IPS-20b (cell line): ENCODE measurements around the gene TMEM202.
"Not testable (repeated sequence)": the region's sequence is repeated elsewhere in the genome, so short reads cannot be mapped to it uniquely, and the experiment has no call there.

Experiments
- H3K27ac ChIP-seq: one replicate; pipeline ENCODE4 v1.5.1; 2013; ENCODE audit warnings: low read length
- H3K27me3 ChIP-seq: 2 replicates; pipeline ENCODE4 v1.6.1; 2013; ENCODE audit warnings: mild to moderate bottlenecking, low read length, inconsistent platforms; ENCODE audit not compliant: insufficient read depth
- H3K36me3 ChIP-seq: 2 replicates; pipeline ENCODE4 v1.6.1; 2013; ENCODE audit warnings: low read depth, mild to moderate bottlenecking, inconsistent platforms, low read length, moderate library complexity; ENCODE audit not compliant: insufficient read depth
- H3K4me1 ChIP-seq: 2 replicates; pipeline ENCODE4 v1.6.1; 2013; ENCODE audit warnings: mild to moderate bottlenecking, control low read depth, inconsistent platforms, low read length, moderate library complexity; ENCODE audit not compliant: insufficient read depth
- H3K4me3 ChIP-seq: 2 replicates; pipeline ENCODE4 v1.5.1; 2013; ENCODE audit warnings: mild to moderate bottlenecking, low read length, inconsistent platforms
- H3K9ac ChIP-seq: 2 replicates; pipeline ENCODE4 v1.6.1; 2013; ENCODE audit warnings: low read depth, mild to moderate bottlenecking, inconsistent platforms, low read length, moderate library complexity
- H3K9me3 ChIP-seq: 2 replicates; pipeline ENCODE4 v1.6.1; 2013; ENCODE audit warnings: mild to moderate bottlenecking, low read depth, low read length, inconsistent platforms; ENCODE audit not compliant: insufficient read depth

The TMEM202 gene

DNA sequence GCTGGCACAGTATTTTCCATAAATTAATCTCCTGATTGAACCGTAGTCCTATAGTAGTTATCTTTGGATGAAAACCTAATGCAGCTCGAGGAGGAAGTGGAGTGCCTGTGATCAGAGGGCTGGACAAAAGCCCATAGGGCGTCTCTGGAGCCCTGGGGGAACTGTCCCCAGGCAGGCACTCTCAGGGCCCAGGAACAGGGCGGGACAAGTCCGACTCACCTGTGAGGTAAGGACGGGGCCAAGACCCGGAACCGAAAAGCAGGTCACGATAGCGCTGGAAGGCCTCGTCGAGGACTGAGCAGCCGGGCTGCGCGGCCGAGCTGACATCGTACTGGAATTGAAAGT is 22.6 kb upstream of the TMEM202 start:
- Histone ChIP-seq H3K36me3 (no peaks in the 10 kb centered on the region), H3K27me3 (peaks cover 5% of the 10 kb centered on the region; the same call in 1 of the 2 replicates), H3K4me1 (no peaks in the 10 kb centered on the region; the same call in 1 of the 2 replicates), H3K9ac (peak overlapping the region; percentile 97), H3K27ac (no peak overlapping the region), H3K9me3 (no peaks in the 10 kb centered on the region), H3K4me3 (peak overlapping the region; percentile 87)

GRCh38 chr15:72375846-72376581 is 22.1 kb upstream of the TMEM202 start, which contains the start of gene HEXA:
Gene HEXA, minus strand, starts transcription at chr15:72376014. Its CDS starts 42 bp downstream, at chr15:72375972.
- Histone ChIP-seq H3K27me3 (peaks cover 10% of the 10 kb centered on the region; the same call in 1 of the 2 replicates), H3K9ac (peak within 1 kb of the TSS; percentile 97), H3K27ac (peak within 1 kb of the TSS; percentile 66), H3K36me3 (no peaks in the 10 kb centered on the region), H3K4me3 (peak within 1 kb of the TSS; percentile 87), H3K9me3 (no peaks in the 10 kb centered on the region), H3K4me1 (no peaks in the 10 kb centered on the region; the same call in 1 of the 2 replicates)

DNA sequence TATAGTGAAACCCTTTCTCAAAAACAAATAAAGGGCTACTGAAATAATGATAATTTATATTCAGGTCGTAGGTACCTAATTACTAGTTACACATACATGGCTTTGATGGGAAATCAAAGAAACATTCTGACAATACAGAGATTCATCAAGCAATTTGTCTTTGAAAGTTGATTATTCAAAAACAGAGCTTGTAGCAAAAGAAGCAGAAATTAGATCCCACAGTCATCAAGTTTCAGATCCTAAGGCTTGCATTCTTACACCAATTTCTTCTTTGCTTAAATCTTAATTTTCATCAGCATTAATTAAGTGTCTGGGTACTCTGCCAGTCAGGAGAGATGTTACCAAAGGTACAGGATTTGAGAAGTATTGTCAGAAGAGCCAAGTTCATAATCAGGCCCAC is 20.8 kb upstream of the TMEM202 start:
- H3K4me3 ChIP-seq = no peak overlapping the region
- no peak overlapping the region for H3K27ac ChIP-seq
- no peaks in the 10 kb centered on the region; the same call in 1 of the 2 replicates for H3K4me1 ChIP-seq
- no peaks in the 10 kb centered on the region for H3K36me3 ChIP-seq
- no peaks in the 10 kb centered on the region for H3K9me3 ChIP-seq
- no peak overlapping the region for H3K9ac ChIP-seq
- H3K27me3 ChIP-seq = peaks cover 17% of the 10 kb centered on the region; the same call in 1 of the 2 replicates

DNA sequence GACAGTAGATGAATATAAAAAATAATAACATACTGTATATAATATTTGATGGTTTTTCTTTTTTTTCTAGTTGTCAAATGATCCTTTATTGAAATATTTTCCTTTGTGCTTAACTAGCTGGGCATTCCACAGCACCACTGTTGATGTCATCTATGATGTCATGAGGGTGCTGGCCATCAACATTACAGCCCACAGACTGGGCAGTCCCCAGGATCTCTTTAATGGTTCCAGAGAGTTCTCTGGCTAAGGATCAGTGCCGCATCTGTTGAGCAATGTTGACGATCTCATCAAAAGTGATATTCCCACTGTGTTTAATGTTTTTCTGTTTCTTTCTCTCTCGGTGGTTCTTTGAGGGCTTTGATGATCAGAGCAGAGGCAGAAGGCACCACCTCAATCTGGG is 19.0 kb upstream of the TMEM202 start:
- not testable (repeated sequence) for H3K4me1 ChIP-seq, H3K9ac ChIP-seq, H3K4me3 ChIP-seq, H3K36me3 ChIP-seq, H3K27ac ChIP-seq, H3K9me3 ChIP-seq
- H3K27me3 ChIP-seq = peaks cover 17% of the 10 kb centered on the region; the same call in 1 of the 2 replicates

DNA sequence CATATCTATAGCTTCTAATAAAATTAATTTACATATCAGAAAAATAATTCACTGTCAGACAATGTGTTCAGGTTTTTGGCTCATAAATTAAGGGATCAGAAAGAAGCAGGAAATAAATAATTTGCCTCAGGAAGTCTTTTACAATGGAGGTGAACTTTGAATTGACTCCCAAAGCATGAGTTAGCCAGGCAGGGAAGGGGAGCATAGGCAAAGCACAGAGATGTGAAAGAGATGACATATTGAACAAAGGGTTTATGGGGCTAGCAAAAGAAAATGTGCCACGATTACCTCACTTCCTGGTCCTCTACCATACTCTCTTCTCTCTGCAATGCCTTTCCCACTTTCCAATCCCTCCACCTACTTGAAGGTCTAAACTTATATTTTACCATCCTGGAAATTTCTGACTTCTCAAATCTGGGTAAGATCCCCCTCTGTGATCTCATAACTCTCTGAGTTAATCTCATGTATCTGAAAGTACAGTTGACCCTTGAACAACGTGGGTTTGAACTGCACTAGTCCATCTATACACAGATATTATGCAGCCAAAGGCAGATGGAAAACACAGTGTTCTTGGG is 18.2 kb upstream of the TMEM202 start:
- H3K4me3 ChIP-seq = no peak overlapping the region

DNA sequence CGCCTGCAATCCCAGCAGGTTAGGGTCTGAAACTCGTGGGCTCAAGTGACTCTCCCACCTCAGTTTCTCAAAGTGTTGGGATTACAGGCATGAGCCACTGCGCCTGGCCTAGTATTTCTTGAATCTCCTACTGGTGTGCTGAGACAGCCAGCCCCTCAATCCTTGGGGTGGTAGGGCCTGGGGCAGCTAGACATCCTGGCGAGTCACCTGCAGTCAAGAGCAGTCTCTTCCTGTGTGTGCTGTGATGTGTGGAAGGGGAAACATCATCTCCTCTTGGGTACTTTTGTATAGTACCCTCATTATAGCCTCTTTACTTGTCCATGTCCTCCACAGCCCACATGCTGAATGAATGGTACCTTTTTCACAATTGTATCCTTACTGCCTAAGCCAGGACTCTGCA is 17.4 kb upstream of the TMEM202 start:
- H3K4me1 ChIP-seq = no peaks in the 10 kb centered on the region; the same call in 1 of the 2 replicates
- H3K36me3 ChIP-seq = no peaks in the 10 kb centered on the region
- H3K9me3 ChIP-seq = no peaks in the 10 kb centered on the region
- no peak overlapping the region for H3K9ac ChIP-seq
- no peak overlapping the region for H3K27ac ChIP-seq
- H3K4me3 ChIP-seq = no peak overlapping the region
- peaks cover 30% of the 10 kb centered on the region for H3K27me3 ChIP-seq

More for the DNA sequence above, 18.2 kb upstream of the TMEM202 start:
- Histone ChIP-seq H3K27ac (no peak overlapping the region), H3K27me3 (peaks cover 24% of the 10 kb centered on the region), H3K9ac (no peak overlapping the region), H3K9me3 (no peaks in the 10 kb centered on the region), H3K36me3 (no peaks in the 10 kb centered on the region), H3K4me1 (no peaks in the 10 kb centered on the region; the same call in 1 of the 2 replicates)

- Histone ChIP-seq H3K27me3 (peaks cover 36% of the 10 kb centered on the region), H3K36me3 (no peaks in the 10 kb centered on the region), H3K27ac (no peak overlapping the region), H3K4me3 (no peak overlapping the region), H3K9me3 (no peaks in the 10 kb centered on the region), H3K9ac (no peak overlapping the region), H3K4me1 (no peaks in the 10 kb centered on the region)
Observed at GRCh38 chr15:72382146-72382545, 16.0 kb upstream of the TMEM202 start.

DNA sequence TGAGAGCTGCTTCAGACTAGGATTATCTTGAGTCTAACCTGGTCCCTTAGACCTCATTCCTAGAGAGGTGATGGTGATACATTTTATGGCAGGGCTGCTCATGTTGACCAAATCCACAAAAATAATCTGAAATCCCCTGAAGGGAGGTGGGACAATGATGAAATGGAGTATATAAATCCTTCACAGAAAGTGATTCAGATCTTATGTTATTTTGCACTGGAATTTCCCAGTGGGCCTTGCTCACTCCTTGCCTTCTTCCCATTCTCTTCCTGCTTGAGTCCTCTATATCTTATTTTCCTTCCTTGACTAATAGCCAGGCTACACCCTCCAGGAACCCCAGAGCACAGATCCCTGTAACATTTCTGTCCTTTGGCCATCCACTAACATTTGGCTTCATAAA is 10.4 kb upstream of the TMEM202 start:
- no peaks in the 10 kb centered on the region for H3K36me3 ChIP-seq

DNA sequence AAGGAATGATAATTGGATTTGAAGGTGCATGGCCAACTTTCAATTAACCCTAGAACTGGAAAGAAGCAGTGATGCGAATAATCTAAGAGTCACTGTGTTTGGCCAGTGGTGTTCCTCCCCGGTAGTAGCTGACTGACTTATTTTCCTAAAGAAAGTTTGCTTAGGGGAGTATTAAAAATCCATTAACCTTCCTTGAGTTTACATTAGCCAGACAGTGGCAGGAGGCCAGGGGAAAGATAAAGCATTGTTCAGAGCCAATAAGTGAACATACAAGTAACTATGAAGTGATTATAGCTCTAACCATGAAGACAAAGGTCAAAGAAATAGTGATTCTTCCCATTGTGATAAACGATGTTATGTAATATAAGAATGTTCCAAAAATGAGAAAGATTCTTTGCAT is 8.9 kb upstream of the TMEM202 start:
- no peaks in the 10 kb centered on the region for H3K4me1 ChIP-seq
- H3K36me3 ChIP-seq = no peaks in the 10 kb centered on the region
- H3K9ac ChIP-seq = no peak overlapping the region
- H3K9me3 ChIP-seq = no peaks in the 10 kb centered on the region; the same call in 1 of the 2 replicates
- H3K27ac ChIP-seq = no peak overlapping the region
- H3K4me3 ChIP-seq = no peak overlapping the region
- H3K27me3 ChIP-seq = peaks cover 19% of the 10 kb centered on the region

More for the DNA sequence above, 10.4 kb upstream of the TMEM202 start:
- H3K4me3 ChIP-seq = no peak overlapping the region
- H3K4me1 ChIP-seq = no peaks in the 10 kb centered on the region
- H3K27me3 ChIP-seq = peaks cover 19% of the 10 kb centered on the region
- H3K9ac ChIP-seq = no peak overlapping the region
- no peak overlapping the region for H3K27ac ChIP-seq
- no peaks in the 10 kb centered on the region; the same call in 1 of the 2 replicates for H3K9me3 ChIP-seq

DNA sequence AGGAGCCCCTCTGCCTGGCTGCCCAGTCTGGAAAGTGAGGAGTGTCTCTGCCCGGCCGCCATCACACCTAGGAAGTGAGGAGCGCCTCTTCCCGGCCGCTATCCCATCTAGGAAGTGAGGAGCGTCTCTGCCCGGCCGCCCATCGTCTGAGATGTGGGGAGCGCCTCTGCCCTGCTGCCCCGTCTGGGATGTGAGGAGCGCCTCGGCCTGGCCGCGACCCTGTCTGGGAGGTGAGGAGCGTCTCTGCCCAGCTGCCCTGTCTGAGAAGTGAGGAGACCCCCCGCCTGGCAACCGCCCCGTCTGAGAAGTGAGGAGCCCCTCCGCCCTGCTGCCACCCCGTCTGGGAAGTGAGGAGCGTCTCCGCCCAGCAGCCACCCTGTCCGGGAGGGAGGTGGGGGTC is 1.8 kb upstream of the TMEM202 start:
- H3K4me3 ChIP-seq, H3K27me3 ChIP-seq, H3K9me3 ChIP-seq, H3K36me3 ChIP-seq, H3K4me1 ChIP-seq, H3K9ac ChIP-seq, H3K27ac ChIP-seq: not testable (repeated sequence)

DNA sequence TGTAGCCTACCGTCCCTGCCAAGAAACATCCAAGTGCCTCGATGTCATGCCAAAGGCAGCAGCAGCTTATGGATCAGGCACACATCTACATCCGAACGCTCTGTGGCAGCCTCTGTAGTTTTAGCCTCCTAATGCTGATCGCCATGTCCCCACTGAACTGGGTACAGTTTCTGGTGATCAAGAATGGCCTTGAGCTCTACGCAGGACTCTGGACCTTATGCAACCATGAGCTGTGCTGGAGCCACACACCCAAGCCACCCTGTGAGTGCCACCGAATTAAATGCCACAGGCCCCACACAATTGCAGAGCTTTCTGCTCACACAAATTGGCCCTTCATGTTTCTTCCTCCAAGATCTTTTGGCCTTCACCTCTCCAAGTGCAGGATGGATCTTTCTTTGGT is 543 bp downstream of the TMEM202 start:
- Histone ChIP-seq H3K4me1 (no peaks in the 10 kb centered on the region), H3K36me3 (no peaks in the 10 kb centered on the region), H3K4me3 (no peak overlapping the region), H3K27me3 (peaks cover 16% of the 10 kb centered on the region), H3K9me3 (no peaks in the 10 kb centered on the region), H3K9ac (no peak overlapping the region), H3K27ac (no peak overlapping the region)

DNA sequence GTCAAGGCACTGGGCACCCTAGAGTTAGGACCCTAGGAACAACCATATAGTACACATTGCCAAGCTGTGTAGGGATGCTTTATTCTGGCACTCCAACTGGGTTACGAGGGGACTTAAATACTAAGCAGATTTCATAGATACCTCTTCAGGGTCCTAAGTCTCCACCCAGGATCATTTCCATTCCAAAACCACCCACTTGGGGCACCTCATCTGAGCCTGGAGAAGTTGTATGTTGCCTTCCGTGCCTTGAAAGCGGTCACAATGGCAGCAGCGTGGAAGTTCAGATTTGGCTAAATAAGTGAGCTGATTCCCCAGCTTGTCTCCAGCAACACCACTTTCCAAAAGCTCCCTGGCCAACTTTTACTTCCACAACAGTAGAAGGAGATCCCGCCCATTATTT is 4.6 kb downstream of the TMEM202 start:
- Histone ChIP-seq H3K27ac (no peak overlapping the region), H3K4me1 (no peaks in the 10 kb centered on the region), H3K27me3 (peaks cover 50% of the 10 kb centered on the region), H3K9ac (no peak overlapping the region), H3K4me3 (no peak overlapping the region), H3K9me3 (no peaks in the 10 kb centered on the region), H3K36me3 (no peaks in the 10 kb centered on the region)
